Activated CD4-positive, alpha-beta T cell treated with anti-CD3 and anti-CD28 coated beads, Interleukin-2, amount 50 U/mL, for 4 hours (primary cell): ENCODE results near the gene RANBP3L.
"Not testable (repeated sequence)": the region's sequence is repeated elsewhere in the genome, so short reads cannot be mapped to it uniquely, and the experiment has no call there.

ENCODE experiments used
- DNase-seq, 2 experiments: peaks; one replicate each; pipeline ENCODE4 v3.0.0-alpha.2; 2020

The RANBP3L gene

GRCh38 chr5:36202521-36202961 is 99.2 kb downstream of the RANBP3L start:
- no peak for DNase-seq

- no peak for DNase-seq
Measured at GRCh38 chr5:36200513-36200912, 101.2 kb downstream of the RANBP3L start.

GRCh38 chr5:36199620-36200019 is 102.1 kb downstream of the RANBP3L start:
- no peak for DNase-seq

GRCh38 chr5:36198783-36199182 is 102.9 kb downstream of the RANBP3L start:
- DNase-seq, result not testable (repeated sequence)
